PC-3 (cell line): ENCODE measurements around the gene ESRRG.

Experiments used
- CTCF ChIP-seq: fragments of 300-600 bp; sonication (generic); conservative IDR thresholded peaks from 2 replicates; pipeline ENCODE4 v1.5.1; 2017; ENCODE audit warnings: antibody characterized with exemption, low read depth, mild to moderate bottlenecking, low read length
- EZH2phosphoT487 ChIP-seq: fragments of 300-600 bp; sonication (generic); IDR thresholded peaks from 2 replicates; pipeline ENCODE4 v1.6.1; 2018; ENCODE audit warnings: mild to moderate bottlenecking, antibody characterized with exemption, low read length, borderline replicate concordance

GRCh38 chr1:216461466-216461865 lies 261.8 kb downstream of the ESRRG start:
- no peak for TF ChIP-seq CTCF
- no peak for TF ChIP-seq EZH2phosphoT487
